NCI-H1048 (cell line): Measurements from ENCODE around the gene CAGE1.

ENCODE experiments used
- DNase-seq: peaks from one replicate; lab custom pipeline; 2025; lab: John Stamatoyannopoulos, UW

CAGE1 gene

DNA sequence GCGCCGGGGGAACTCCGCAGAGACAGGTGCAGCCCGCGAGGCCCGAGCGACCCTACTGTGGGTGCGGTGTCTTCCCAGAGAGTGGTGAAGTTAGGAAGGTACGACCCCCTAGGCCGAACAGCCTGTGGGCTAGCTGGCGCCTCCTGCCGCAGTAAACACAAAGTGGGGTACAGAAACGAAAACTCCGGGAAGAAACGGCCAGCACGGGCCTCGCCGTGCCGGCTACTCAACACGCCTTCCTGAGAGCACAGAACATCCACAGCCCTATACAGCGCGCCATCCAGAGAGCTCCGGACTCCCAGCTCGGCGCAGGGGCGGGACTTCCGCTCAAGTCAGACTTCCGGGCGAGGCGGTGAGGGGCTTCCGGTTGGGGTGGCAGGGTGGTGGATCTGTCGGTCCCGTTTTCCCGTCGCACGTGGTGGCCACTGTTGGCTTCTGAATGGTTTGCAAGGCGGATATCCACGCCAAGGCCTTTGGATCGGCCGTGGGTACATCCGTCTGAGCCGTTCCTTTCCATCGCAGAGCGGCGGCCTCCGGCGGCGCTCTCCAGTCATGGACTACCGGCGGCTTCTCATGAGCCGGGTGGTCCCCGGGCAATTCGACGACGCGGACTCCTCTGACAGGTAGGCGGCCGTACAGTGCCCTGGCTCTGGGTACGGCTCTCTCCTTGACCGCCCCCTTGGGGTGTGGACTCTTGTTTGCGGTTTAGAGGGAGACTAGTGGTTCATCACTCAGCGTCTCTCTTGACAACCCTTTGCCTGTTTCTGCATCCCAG lies at the start of gene CAGE1, which contains the start of gene RIOK1:
CAGE1 (minus strand) TSS at position 292 of the 775 bp plus-strand sequence. CDS start 2,569 bp downstream, outside the sequence.
RIOK1 (plus strand) TSS at position 358 of the 775 bp plus-strand sequence; CDS start at position 553, 195 bp downstream.
- DNase-seq, result peak; percentile 92

- DNase-seq, result no peak
These were observed 49.7 kb upstream of the CAGE1 start for GRCh38 chr6:7439228-7439627.

DNA sequence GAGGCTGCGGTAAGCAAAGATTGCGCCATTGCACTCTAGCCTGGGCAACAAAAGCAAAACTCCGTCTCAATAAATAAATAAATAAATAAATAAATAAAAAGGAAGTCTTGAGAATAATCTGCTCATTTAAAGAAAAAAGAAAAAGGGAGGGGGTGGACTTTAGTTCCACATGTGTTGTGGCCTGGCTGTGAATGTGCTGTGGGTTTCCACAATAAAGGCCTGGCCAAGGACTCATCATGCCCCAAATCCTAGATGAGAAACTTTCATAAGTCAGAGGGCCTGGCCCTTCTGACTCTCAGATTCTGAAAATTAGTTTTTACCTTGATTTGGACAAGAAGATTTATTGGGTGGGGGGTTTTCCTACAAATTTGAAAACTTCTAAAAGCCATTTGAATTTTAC lies 48.5 kb upstream of the CAGE1 start:
- DNase-seq, result no peak

- no peak for DNase-seq
These were observed 45.1 kb upstream of the CAGE1 start for GRCh38 chr6:7434672-7435071.

GRCh38 chr6:7433121-7433617 lies 43.6 kb upstream of the CAGE1 start:
- DNase-seq, result no peak

- DNase-seq, result no peak
These were observed 43.0 kb upstream of the CAGE1 start for GRCh38 chr6:7432391-7433120.

- no peak for DNase-seq
These were observed 42.3 kb upstream of the CAGE1 start for GRCh38 chr6:7431674-7432390.

- DNase-seq, result no peak
These were observed 41.8 kb upstream of the CAGE1 start for GRCh38 chr6:7431313-7431673.

- no peak for DNase-seq
These were observed 37.1 kb upstream of the CAGE1 start for GRCh38 chr6:7426447-7427169.

DNA sequence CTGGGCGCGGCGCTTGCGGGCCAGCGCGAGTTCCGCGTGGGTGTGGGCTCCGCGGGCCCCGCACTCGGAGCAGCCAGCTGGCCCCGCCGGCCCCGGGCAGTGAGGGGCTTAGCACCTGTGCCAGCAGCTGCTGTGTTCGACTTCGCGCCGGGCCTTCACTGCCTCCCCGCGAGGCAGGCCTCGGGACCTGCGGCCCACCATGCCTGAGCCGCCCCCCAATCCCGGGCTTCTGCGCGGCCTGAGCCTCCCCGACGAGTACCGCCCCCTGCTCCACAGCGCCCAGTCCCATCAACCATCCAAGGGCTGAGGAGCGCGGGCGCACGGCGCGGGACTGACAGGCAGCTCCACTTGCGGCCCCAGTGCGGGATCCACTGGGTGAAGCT lies 36.3 kb upstream of the CAGE1 start:
- no peak for DNase-seq

GRCh38 chr6:7424967-7425807 lies 35.6 kb upstream of the CAGE1 start:
- DNase-seq, result no peak

DNA sequence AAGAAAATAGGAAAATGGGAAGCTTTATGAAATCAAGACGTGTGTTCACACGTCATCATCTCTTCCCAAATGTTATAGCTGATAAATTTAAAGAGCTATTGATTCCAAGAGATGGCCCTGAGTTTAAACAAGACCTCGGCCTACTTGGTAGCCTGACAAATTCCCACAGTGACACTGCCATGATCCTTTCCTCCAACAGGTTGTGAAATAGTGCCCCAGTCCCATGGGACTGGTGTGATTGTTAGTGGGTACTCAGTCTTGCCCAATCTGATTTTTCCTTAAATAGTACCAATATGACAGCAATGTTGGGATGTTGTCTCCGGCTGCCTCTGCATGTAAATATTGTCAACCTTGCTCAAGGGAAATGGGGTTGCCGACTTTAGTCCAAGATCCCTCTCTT lies 34.5 kb upstream of the CAGE1 start:
- no peak for DNase-seq

- no peak for DNase-seq
These were observed 31.5 kb upstream of the CAGE1 start for GRCh38 chr6:7421066-7421465.

GRCh38 chr6:7419065-7419464 lies 29.5 kb upstream of the CAGE1 start:
- no peak for DNase-seq

DNA sequence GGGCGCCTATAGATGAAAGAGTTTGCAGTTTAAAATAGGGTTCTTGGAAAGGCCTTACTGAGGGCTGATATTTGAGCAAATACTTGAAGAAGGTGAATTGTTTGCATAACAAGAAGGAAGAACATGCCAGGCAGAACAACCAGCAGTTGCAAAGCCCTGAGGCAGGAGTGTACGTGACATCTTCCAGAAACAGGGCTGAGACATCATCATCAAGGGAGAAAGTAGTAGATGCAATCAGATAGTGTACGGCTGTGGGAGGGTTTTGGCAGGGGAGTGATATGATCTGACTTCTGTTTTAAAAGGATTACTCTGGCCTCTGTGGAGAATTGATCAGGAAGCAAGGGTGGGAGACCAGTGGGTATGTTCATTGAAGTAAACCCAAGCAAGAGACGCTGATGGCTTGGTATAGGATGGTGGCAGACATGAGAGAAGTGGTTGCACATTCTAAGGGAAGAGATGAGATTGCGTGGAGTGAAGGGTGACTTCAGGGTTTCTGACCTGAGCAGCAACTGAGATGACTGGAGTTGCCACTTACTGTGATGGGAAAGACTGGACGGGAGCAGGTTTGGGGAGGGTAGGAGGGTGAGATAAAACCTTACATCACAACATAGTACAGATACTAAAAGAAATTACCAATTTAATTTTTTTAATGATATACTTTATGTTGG lies 28.8 kb upstream of the CAGE1 start:
- no peak for DNase-seq

DNA sequence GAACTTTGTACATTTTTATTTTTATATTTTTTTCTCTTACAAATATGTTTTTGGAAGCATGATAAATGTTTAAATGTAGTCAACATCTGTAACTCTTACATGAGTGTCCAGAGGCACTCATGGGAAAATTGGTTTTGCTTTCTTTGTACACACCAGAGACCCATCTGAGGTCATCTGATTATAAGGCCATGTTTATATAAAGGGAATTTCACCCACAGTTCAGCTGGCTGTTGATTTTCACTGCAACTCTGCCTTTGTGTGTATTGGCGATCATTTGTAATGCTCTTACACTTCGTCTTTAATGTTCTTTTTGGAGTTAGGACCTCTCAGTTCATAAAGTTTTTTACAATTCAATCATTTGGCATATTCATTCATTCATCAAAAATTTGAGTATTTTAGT lies 28.1 kb upstream of the CAGE1 start:
- no peak for DNase-seq

DNA sequence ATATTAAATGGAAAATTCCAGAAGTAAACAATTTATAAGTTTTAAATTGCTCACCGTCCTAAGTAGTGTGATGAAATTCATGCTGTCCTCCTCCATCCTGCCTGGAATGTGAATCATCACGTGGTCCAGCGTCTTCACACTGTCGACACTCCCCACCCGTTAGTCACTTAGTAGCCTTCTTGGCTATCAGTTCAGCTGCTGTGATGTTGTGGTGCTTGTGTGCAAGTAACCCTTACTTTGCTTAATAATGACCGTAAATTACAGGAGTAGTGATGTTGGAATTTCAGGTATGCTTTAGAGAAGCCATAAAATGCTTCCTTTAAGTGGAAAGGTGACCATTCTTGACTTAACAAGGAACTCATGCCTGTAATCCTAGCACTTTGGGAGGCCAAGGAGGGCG lies 25.3 kb upstream of the CAGE1 start:
- DNase-seq, result no peak

DNA sequence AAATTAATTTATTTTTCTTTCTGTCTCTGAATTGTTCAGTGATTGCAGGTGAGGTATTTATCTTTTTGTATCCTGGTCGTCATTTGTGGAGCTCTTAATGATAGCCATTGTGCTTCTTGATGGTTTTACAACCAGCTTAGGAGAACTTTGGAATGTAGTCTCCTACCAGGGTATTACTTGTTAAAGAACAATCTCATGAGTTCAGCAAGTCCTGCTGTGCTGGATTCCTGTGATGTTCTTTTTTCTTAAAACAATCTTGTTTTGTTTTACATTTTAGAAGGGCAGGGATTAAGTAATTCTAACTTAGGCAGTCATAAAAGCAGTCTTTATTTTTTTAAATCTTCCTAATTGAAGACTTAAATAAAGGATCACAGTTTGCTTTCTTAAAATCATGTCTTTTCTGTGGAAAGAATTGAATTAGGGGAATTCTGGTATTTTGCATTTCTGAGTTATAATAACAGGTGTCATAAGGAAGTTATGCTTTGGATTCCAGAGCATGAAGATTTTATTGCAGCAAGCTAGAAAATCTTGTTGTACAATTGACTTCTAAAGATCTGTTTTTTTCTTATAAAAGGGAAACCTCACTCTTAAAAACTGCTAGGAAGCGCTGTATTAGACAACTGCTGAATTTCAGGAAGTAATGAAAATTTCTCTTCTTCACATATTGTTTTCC lies 23.7 kb upstream of the CAGE1 start:
- no peak for DNase-seq

DNA sequence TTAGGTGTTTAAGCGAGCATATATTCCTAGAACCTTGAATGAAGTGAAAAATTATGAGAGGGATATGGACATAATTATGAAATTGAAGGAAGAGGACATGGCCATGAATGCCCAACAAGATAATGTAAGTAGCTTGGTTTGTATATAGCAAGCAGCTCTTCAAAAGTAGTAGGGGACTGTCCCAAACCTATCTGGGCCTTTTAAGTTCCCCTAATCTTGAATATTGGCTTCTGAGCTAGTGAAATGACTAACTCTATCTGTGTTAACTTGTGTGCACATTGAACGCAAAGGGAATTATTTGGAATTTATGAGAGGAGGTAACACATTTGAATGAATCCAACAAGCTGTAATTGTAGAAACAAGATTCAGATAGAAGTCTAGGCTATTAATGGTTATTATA lies 21.8 kb upstream of the CAGE1 start:
- no peak for DNase-seq

DNA sequence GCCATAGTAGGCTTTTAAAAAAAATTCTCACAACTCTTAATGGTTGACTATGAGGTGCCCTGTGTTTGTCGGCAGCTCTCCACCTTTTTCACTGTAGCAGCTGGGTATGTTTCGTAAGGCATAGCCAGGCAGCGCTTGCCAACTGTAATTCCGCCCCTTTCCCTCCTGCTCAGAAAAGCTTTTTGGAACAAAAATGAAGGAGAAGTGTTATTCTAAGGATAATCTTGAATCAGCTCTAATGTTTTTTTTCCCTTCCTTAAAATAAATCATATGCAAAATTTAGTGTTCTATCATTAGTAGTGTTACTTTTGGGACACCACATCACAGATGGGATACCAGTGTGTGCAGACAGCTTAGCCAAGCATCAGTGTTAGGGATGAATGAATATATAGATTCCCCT lies 21.3 kb upstream of the CAGE1 start:
- DNase-seq, result no peak
